Measurements from ENCODE around the gene MED16. TPM values are rescaled to one million over a fixed set of nuclear protein-coding genes. Genes with fewer than 3 reads are reported as not detected.
"Not testable (repeated sequence)": the region's sequence is repeated elsewhere in the genome, so short reads cannot be mapped to it uniquely, and the experiment has no call there.

Gene MED16
- total RNA-seq, 2 experiments from 2014 or later: 19.1 to 54.3 TPM

- H3K4me2 ChIP-seq (ENCODE audit: low read length): no peak overlapping the region
- intact Hi-C loops (cut with micrococcal nuclease; ENCODE audit: unreplicated experiment): no loop called here
- no peak overlapping the region for H3K27ac ChIP-seq (ENCODE audit: low read depth, low read length, poor library complexity, severe bottlenecking)
- H3K9me3 ChIP-seq (ENCODE audit: low read length): no peaks in the 10 kb centered on the region
- H3K79me2 ChIP-seq (ENCODE audit: insufficient read depth, low read depth, low read length): no peaks in the 10 kb centered on the region
- no peaks in the 10 kb centered on the region for H3K36me3 ChIP-seq (ENCODE audit: insufficient read depth, low read length)
- H3K4me3 ChIP-seq (ENCODE audit: low read depth, low read length, poor library complexity, severe bottlenecking): no peak overlapping the region
- no TSS peak for BruUV-seq (replicated peaks)
- ChIA-PET POLR2A (interaction anchor here (0.7 kb wide), 1 partner anchor 18 kb away, joined by 3 read pairs; no protein-coding TSS in a partner anchor), CTCF (ENCODE audit: unreplicated experiment) (no interaction called here)
- no peaks in the 10 kb centered on the region for H3K4me1 ChIP-seq (ENCODE audit: insufficient read depth, low read length, poor library complexity, severe bottlenecking)
- no peaks in the 10 kb centered on the region for H3K9me2 ChIP-seq (ENCODE audit: insufficient read depth, low read length)
- TF ChIP-seq EZH2phosphoT487 (IDR thresholded peaks at IDR 0.05; ENCODE audit: borderline replicate concordance, low read depth, low read length) (no peak), CTCF (conservative IDR thresholded peaks at IDR 0.05; ENCODE audit: low read length) (no peak)
- H4K20me1 ChIP-seq (ENCODE audit: insufficient read depth, low read length): no peaks in the 10 kb centered on the region; the same call in 1 of the 2 replicates
- DNase-seq (ENCODE audit: low spot score): no peak
- H2AFZ ChIP-seq (ENCODE audit: low read length): no peak overlapping the region
These were observed 38.4 kb downstream of the MED16 start for GRCh38 chr19:854549-854948.

- H3K79me2 ChIP-seq (ENCODE audit: insufficient read depth, low read depth, low read length); H3K36me3 ChIP-seq (ENCODE audit: insufficient read depth, low read length); DNase-seq (ENCODE audit: low spot score); H2AFZ ChIP-seq (ENCODE audit: low read length); H3K9me2 ChIP-seq (ENCODE audit: insufficient read depth, low read length); BruUV-seq (replicated peaks); H3K4me1 ChIP-seq (ENCODE audit: insufficient read depth, low read length, poor library complexity, severe bottlenecking); intact Hi-C loops (cut with micrococcal nuclease; ENCODE audit: unreplicated experiment); H3K4me3 ChIP-seq (ENCODE audit: low read depth, low read length, poor library complexity, severe bottlenecking); CTCF ChIA-PET (ENCODE audit: unreplicated experiment); H3K9me3 ChIP-seq (ENCODE audit: low read length); H3K4me2 ChIP-seq (ENCODE audit: low read length); H3K27ac ChIP-seq (ENCODE audit: low read depth, low read length, poor library complexity, severe bottlenecking); POLR2A ChIA-PET; H4K20me1 ChIP-seq (ENCODE audit: insufficient read depth, low read length): not testable (repeated sequence)
These were observed 39.3 kb downstream of the MED16 start for GRCh38 chr19:853614-854220.

GRCh38 chr19:853014-853585 lies 39.9 kb downstream of the MED16 start:
- ChIA-PET CTCF (ENCODE audit: unreplicated experiment) (no interaction called here), POLR2A (no interaction called here)
- intact Hi-C loops (cut with micrococcal nuclease; ENCODE audit: unreplicated experiment): no loop called here
- no peak overlapping the region for H2AFZ ChIP-seq (ENCODE audit: low read length)
- H3K36me3 ChIP-seq (ENCODE audit: insufficient read depth, low read length): no peaks in the 10 kb centered on the region
- TF ChIP-seq EZH2phosphoT487 (IDR thresholded peaks at IDR 0.05; ENCODE audit: borderline replicate concordance, low read depth, low read length) (no peak), CTCF (conservative IDR thresholded peaks at IDR 0.05; ENCODE audit: low read length) (no peak)
- H3K4me2 ChIP-seq (ENCODE audit: low read length): no peak overlapping the region
- no peaks in the 10 kb centered on the region for H3K9me2 ChIP-seq (ENCODE audit: insufficient read depth, low read length)
- no peak for DNase-seq (ENCODE audit: low spot score)
- no peaks in the 10 kb centered on the region for H3K79me2 ChIP-seq (ENCODE audit: insufficient read depth, low read depth, low read length)
- no TSS peak for BruUV-seq (replicated peaks)
- no peaks in the 10 kb centered on the region for H3K9me3 ChIP-seq (ENCODE audit: low read length)
- H4K20me1 ChIP-seq (ENCODE audit: insufficient read depth, low read length): no peaks in the 10 kb centered on the region; the same call in 1 of the 2 replicates
- H3K4me1 ChIP-seq (ENCODE audit: insufficient read depth, low read length, poor library complexity, severe bottlenecking): no peaks in the 10 kb centered on the region
- no peak overlapping the region for H3K27ac ChIP-seq (ENCODE audit: low read depth, low read length, poor library complexity, severe bottlenecking)
- H3K4me3 ChIP-seq (ENCODE audit: low read depth, low read length, poor library complexity, severe bottlenecking): no peak overlapping the region
